OCI-LY7 (cell line): ENCODE measurements around the gene ARAP3. TPM values are rescaled to one million over a fixed set of nuclear protein-coding genes. Genes with fewer than 3 reads are reported as not detected.

Experiments used
- BruUV-seq: library from RNA; stranded (reverse); fragments of 400-500 nt; replicated peaks from 2 replicates; lab custom pipeline; 2021; lab: Mats Ljungman, UMichigan
- CTCF ChIA-PET: fragments of 300-600 bp; sonication (Branson Sonifier 250); formaldehyde crosslinking; loops from one replicate; lab custom pipeline; 2022; ENCODE audit warnings: antibody characterized with exemption; ENCODE audit not compliant: unreplicated experiment; lab: Charles Lee
- POLR2A ChIA-PET: fragments of 300-600 bp; sonication (Branson Sonifier 250); formaldehyde crosslinking; loops from one replicate; lab custom pipeline; 2022; ENCODE audit warnings: antibody characterized with exemption; lab: Charles Lee
- DNase-seq: peaks from one replicate; pipeline ENCODE4 v3.0.0-alpha.2; 2015; ENCODE audit warnings: low spot score
- H2AFZ ChIP-seq: fragments of 200-600 bp; sonication (generic), shearing (Covaris generic); 2 replicates; pipeline ENCODE4 v1.6.1; 2014; ENCODE audit warnings: mild to moderate bottlenecking, antibody characterized with exemption, low read length, moderate library complexity
- H3K27ac ChIP-seq: fragments of 200-600 bp; sonication (generic); 2 replicates; pipeline ENCODE4 v1.5.1; 2014; ENCODE audit warnings: mixed run types, low read depth, mild to moderate bottlenecking, moderate library complexity, low read length, inconsistent platforms; ENCODE audit not compliant: poor library complexity, severe bottlenecking
- H3K36me3 ChIP-seq: fragments of 200-600 bp; sonication (generic); 2 replicates; pipeline ENCODE4 v1.6.1; 2014; ENCODE audit warnings: mild to moderate bottlenecking, antibody characterized with exemption, low read length, moderate library complexity, mixed read lengths; ENCODE audit not compliant: insufficient read depth
- H3K4me1 ChIP-seq: fragments of 200-600 bp; sonication (generic); 2 replicates; pipeline ENCODE4 v1.5.1; 2014; ENCODE audit warnings: mild to moderate bottlenecking, low read length; ENCODE audit not compliant: insufficient read depth, poor library complexity, severe bottlenecking
- H3K4me2 ChIP-seq: fragments of 200-600 bp; sonication (generic); 2 replicates; pipeline ENCODE4 v1.6.1; 2014; ENCODE audit warnings: mild to moderate bottlenecking, low read length
- H3K4me3 ChIP-seq: fragments of 200-600 bp; sonication (generic); 2 replicates; pipeline ENCODE4 v1.5.1; 2014; ENCODE audit warnings: mild to moderate bottlenecking, low read depth, low read length; ENCODE audit not compliant: poor library complexity, severe bottlenecking
- H3K79me2 ChIP-seq: fragments of 200-600 bp; sonication (generic); 2 replicates; pipeline ENCODE4 v1.6.1; 2016; ENCODE audit warnings: low read depth, mild to moderate bottlenecking, low read length, moderate library complexity, mixed read lengths; ENCODE audit not compliant: insufficient read depth
- H3K9me2 ChIP-seq: fragments of 200-600 bp; sonication (generic); 2 replicates; pipeline ENCODE4 v1.6.1; 2016; ENCODE audit warnings: mild to moderate bottlenecking, low read length, mixed read lengths; ENCODE audit not compliant: insufficient read depth
- H3K9me3 ChIP-seq: fragments of 200-600 bp; sonication (generic); 2 replicates; pipeline ENCODE4 v1.6.1; 2014; ENCODE audit warnings: mild to moderate bottlenecking, mixed run types, low read length, mixed read lengths
- H4K20me1 ChIP-seq: fragments of 200-600 bp; sonication (generic); 2 replicates; pipeline ENCODE4 v1.6.1; 2014; ENCODE audit warnings: mild to moderate bottlenecking, antibody characterized with exemption, low read length, moderate library complexity, mixed read lengths; ENCODE audit not compliant: insufficient read depth
- EZH2phosphoT487 ChIP-seq: fragments of 200-600 bp; sonication (generic); IDR thresholded peaks from 2 replicates; pipeline ENCODE4 v1.6.1; 2018; ENCODE audit warnings: low read depth, borderline replicate concordance, mild to moderate bottlenecking, mixed run types, antibody characterized with exemption, low read length, moderate library complexity, mixed read lengths
- intact Hi-C: fragments of 100-400 bp; cut with micrococcal nuclease; formaldehyde crosslinking; loops from one replicate; pipeline ENCODE4 v1.10.0; 2022; ENCODE audit not compliant: unreplicated experiment
- total RNA-seq, 2 experiments: library from RNA; depleted of rRNA in 1 of 2; stranded (reverse); fragments of >200 nt in 1 of 2; shearing (Covaris generic) in 1 of 2; gene quantifications; 2 replicates each; pipeline ENCODE4 v1.2.3, GENCODE V29; 2014 to 2022
- TF ChIP-seq, protein P1 (sequence below): fragments of 200-600 bp; sonication (generic); conservative IDR thresholded peaks from 2 replicates; pipeline ENCODE4 v1.5.1; 2014; ENCODE audit warnings: mild to moderate bottlenecking, antibody characterized with exemption, low read length, moderate library complexity, mixed read lengths

The ARAP3 gene
- total RNA-seq, 2 experiments from 2014 or later, result not detected

DNA sequence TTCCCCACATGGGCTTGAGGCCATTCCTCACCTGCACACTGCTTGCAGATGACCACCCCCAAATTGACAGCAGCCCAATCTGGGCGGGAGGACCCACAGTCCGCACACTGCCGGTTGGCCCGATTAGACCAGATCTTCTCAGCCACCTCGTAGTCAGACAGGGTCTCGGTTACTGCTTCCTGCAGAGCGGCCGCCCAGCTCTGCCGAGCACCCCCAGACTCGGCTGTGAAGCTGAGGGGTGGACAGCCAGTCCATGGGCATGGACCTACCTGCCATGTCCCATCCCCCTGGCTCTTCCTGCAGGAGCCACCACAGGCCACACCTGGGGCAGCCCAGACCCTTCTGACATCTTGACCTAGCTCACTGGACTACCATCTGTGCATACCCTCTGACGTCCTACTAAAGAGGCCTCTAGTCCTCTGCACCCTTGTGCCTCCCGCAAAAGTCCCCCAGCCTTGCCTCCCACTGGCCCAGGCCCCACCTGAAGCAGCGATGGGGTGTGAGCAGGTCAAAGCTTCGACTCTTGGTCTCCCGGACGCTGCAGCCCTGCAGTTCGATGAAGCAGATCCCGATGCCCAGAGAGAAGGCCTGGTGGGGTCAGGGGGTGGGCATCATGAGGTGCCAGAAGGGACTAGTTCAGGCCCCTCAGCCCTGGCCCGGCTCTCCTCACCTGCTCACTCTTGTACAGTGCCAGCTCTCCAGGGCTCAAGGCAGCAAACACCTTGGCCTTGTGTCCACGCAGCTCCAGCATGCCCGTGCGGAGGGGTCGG is 9.8 kb downstream of the ARAP3 start:
- Histone ChIP-seq H3K9me2 (no peaks in the 10 kb centered on the region), H3K79me2 (no peaks in the 10 kb centered on the region), H3K4me1 (no peaks in the 10 kb centered on the region), H3K36me3 (no peaks in the 10 kb centered on the region), H3K9me3 (no peaks in the 10 kb centered on the region), H3K4me3 (no peak overlapping the region), H4K20me1 (no peaks in the 10 kb centered on the region), H2AFZ (no peak overlapping the region), H3K27ac (no peak overlapping the region), H3K4me2 (no peak overlapping the region)
- no peak for DNase-seq
- intact Hi-C loops, result no loop called here
- ChIA-PET POLR2A (interaction anchor here (0.6 kb wide), 2 partner anchors 20 to 486 kb away, joined by 3 read pairs; no protein-coding TSS in a partner anchor), CTCF (no interaction called here)
- BruUV-seq, result no TSS peak
- no peak for TF ChIP-seq EZH2phosphoT487
- TF ChIP-seq, protein P1, sequence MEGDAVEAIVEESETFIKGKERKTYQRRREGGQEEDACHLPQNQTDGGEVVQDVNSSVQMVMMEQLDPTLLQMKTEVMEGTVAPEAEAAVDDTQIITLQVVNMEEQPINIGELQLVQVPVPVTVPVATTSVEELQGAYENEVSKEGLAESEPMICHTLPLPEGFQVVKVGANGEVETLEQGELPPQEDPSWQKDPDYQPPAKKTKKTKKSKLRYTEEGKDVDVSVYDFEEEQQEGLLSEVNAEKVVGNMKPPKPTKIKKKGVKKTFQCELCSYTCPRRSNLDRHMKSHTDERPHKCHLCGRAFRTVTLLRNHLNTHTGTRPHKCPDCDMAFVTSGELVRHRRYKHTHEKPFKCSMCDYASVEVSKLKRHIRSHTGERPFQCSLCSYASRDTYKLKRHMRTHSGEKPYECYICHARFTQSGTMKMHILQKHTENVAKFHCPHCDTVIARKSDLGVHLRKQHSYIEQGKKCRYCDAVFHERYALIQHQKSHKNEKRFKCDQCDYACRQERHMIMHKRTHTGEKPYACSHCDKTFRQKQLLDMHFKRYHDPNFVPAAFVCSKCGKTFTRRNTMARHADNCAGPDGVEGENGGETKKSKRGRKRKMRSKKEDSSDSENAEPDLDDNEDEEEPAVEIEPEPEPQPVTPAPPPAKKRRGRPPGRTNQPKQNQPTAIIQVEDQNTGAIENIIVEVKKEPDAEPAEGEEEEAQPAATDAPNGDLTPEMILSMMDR, result no peak

- POLR2A ChIA-PET, result interaction anchor here (0.6 to 0.9 kb wide), 4 partner anchors 19 to 1138 kb away, joined by 3 to 6 read pairs (median 4); partner anchors contain the start of gene FCHSD1
Observed at GRCh38 chr5:141669520-141669919, 12.5 kb downstream of the ARAP3 start.

More at GRCh38 chr5:141669520-141669919, 12.5 kb downstream of the ARAP3 start:
- TF ChIP-seq, protein P1, result peak; percentile 44
- TF ChIP-seq EZH2phosphoT487, result no peak
- no peaks in the 10 kb centered on the region for H3K36me3 ChIP-seq
- H3K4me3 ChIP-seq, result no peak overlapping the region
- H3K79me2 ChIP-seq, result no peaks in the 10 kb centered on the region
- intact Hi-C loops, result no loop called here
- no peaks in the 10 kb centered on the region for H3K9me2 ChIP-seq
- no peaks in the 10 kb centered on the region for H4K20me1 ChIP-seq
- BruUV-seq, result no TSS peak
- CTCF ChIA-PET, result no interaction called here
- no peak overlapping the region for H3K4me2 ChIP-seq
- H3K27ac ChIP-seq, result no peak overlapping the region
- H2AFZ ChIP-seq, result no peak overlapping the region
- H3K4me1 ChIP-seq, result no peaks in the 10 kb centered on the region
- no peaks in the 10 kb centered on the region for H3K9me3 ChIP-seq
- no peak for DNase-seq
